ENCODE measurements around the gene SERPINB1. TPM values are rescaled to one million over a fixed set of nuclear protein-coding genes. Genes with fewer than 3 reads are reported as not detected.

The SERPINB1 gene
- total and polyA plus RNA-seq, 10 of the 15 experiments (the other 5 are each of a cell fraction or from before 2014, with no cell fraction given), result 0.45 to 2.4 (median 0.83) TPM

- Histone ChIP-seq H3K36me3 (ENCODE audit: control insufficient read depth in 2 of 2, insufficient read depth in 2 of 2, low read length in 1 of 2) (no peaks in the 10 kb centered on the region), H2AFZ (ENCODE audit: control insufficient read depth, low read depth, low read length) (no peak overlapping the region), H3K4me2 (ENCODE audit: control insufficient read depth, insufficient read depth) (no peak overlapping the region), H3K4me1 (ENCODE audit: control insufficient read depth, insufficient read depth, low read length) (no peaks in the 10 kb centered on the region), H4K20me1 (ENCODE audit: control insufficient read depth, insufficient read depth) (no peaks in the 10 kb centered on the region), H3K27me3 (replicated peaks in 1 of 2; ENCODE audit: control insufficient read depth in 2 of 2, insufficient read depth in 2 of 2, low read length in 1 of 2) (peaks cover 1 to 8% of the 10 kb centered on the region in 2 experiments; a peak in 2 of 4 replicates), H3K9ac (ENCODE audit: control insufficient read depth, insufficient read depth, low read length) (no peak overlapping the region), H3K9me3 (replicated peaks; ENCODE audit: control insufficient read depth, insufficient read depth, low read length) (peaks cover 6% of the 10 kb centered on the region), H3K27ac (ENCODE audit: control insufficient read depth, insufficient read depth) (no peak overlapping the region), H3K79me2 (ENCODE audit: control insufficient read depth, insufficient read depth, low read length) (no peaks in the 10 kb centered on the region), H3K4me3 (no peak overlapping the region)
- FAIRE-seq, result no peak
- RAD21 ChIA-PET (ENCODE audit: unreplicated experiment), result no interaction called here
- no peak for ATAC-seq
- POLR2A ChIA-PET, result no interaction called here
- intact Hi-C loops (cut with micrococcal nuclease; ENCODE audit: unreplicated experiment), result no loop called here
- no TSS peak for BruUV-seq (replicated peaks)
- WGBS (ENCODE audit: insufficient coverage, insufficient replicate concordance, low lambda C conversion rate, missing lambda C conversion rate), result 43% methylated on average over 5 of the region's 5 CpGs
- DNase-seq (ENCODE audit: low read depth, low spot score), result no peak
- SMC1A ChIA-PET (ENCODE audit: uncharacterized antibody, unreplicated experiment), result interaction anchor here (0.8 to 1.9 kb wide), 5 partner anchors 10 to 167 kb away, joined by 3 to 5 read pairs (median 3); no protein-coding TSS in a partner anchor
- TF ChIP-seq CBFB (IDR thresholded peaks at IDR 0.05; ENCODE audit: low read depth) (no peak), CHD1 (IDR thresholded peaks at IDR 0.05; ENCODE audit: low read depth, low read length) (no peak), KAT2A (conservative IDR thresholded peaks at IDR 0.05; ENCODE audit: control insufficient read depth, low read depth, low read length) (no peak), CTCF (IDR thresholded peaks at IDR 0.05 in 2 of 3, conservative IDR thresholded peaks at IDR 0.05 in 1 of 3; ENCODE audit: control insufficient read depth in 2 of 3, extremely low read depth in 1 of 3, insufficient read depth in 1 of 3, low read depth in 3 of 3, low read length in 3 of 3) (no peak), PAX8 (IDR thresholded peaks at IDR 0.05) (no peak), RELB (IDR thresholded peaks at IDR 0.05; ENCODE audit: low read depth) (no peak), SPI1 (IDR thresholded peaks at IDR 0.05; ENCODE audit: borderline replicate concordance, insufficient read depth, low read depth, low read length) (no peak), LARP7 (IDR thresholded peaks at IDR 0.05) (no peak), KLF5 (IDR thresholded peaks at IDR 0.05; ENCODE audit: partially characterized antibody) (no peak)
- CTCF ChIA-PET, result no interaction called here
- in situ Hi-C loops (cut with MboI), result no loop called here
Observed at GRCh38 chr6:2819115-2819514, 22.5 kb downstream of the SERPINB1 start.
